ENCODE measurements around the gene TACC2. TPM values are rescaled to one million over a fixed set of nuclear protein-coding genes. Genes with fewer than 3 reads are reported as not detected.

The TACC2 gene
- total RNA-seq, 4 donors from 2014 or later, result 11.5 to 73.0 (median 14.5) TPM

- H3K36me3 ChIP-seq, result no peaks in the 10 kb centered on the region
- no peak overlapping the region for H3K4me3 ChIP-seq
- no peaks in the 10 kb centered on the region for H3K9me3 ChIP-seq
- DNase-seq, result no peak
- intact Hi-C loops (cut with DNase I; ENCODE audit: low total_unique reads), result no loop called here
- no peaks in the 10 kb centered on the region for H3K4me1 ChIP-seq
- H3K27ac ChIP-seq, result no peak overlapping the region
- no peak for TF ChIP-seq CTCF (IDR thresholded peaks at IDR 0.05)
- H3K27me3 ChIP-seq, result no peaks in the 10 kb centered on the region
These were observed 176.7 kb downstream of the TACC2 start for GRCh38 chr10:122165484-122166276.

- H3K4me3 ChIP-seq, result no peak overlapping the region
- intact Hi-C loops (cut with DNase I; ENCODE audit: low total_unique reads), result no loop called here
- no peaks in the 10 kb centered on the region for H3K9me3 ChIP-seq
- no peaks in the 10 kb centered on the region for H3K4me1 ChIP-seq
- DNase-seq, result no peak
- TF ChIP-seq POLR2A (IDR thresholded peaks at IDR 0.05) (no peak), CTCF (IDR thresholded peaks at IDR 0.05) (no peak)
- H3K36me3 ChIP-seq, result no peaks in the 10 kb centered on the region
- H3K27ac ChIP-seq, result no peak overlapping the region
- H3K27me3 ChIP-seq, result no peaks in the 10 kb centered on the region
These were observed 179.1 kb downstream of the TACC2 start for GRCh38 chr10:122168101-122168500.

GRCh38 chr10:122168598-122169394 is 179.8 kb downstream of the TACC2 start:
- no peak overlapping the region for H3K4me3 ChIP-seq
- H3K27me3 ChIP-seq, result no peaks in the 10 kb centered on the region
- no peak for DNase-seq
- H3K27ac ChIP-seq, result no peak overlapping the region
- intact Hi-C loops (cut with DNase I; ENCODE audit: low total_unique reads), result no loop called here
- no peak for TF ChIP-seq POLR2A (IDR thresholded peaks at IDR 0.05)
- TF ChIP-seq CTCF (IDR thresholded peaks at IDR 0.05), result no peak
- H3K4me1 ChIP-seq, result no peaks in the 10 kb centered on the region
- H3K36me3 ChIP-seq, result no peaks in the 10 kb centered on the region
- H3K9me3 ChIP-seq, result no peaks in the 10 kb centered on the region

GRCh38 chr10:122170802-122171201 is 181.8 kb downstream of the TACC2 start:
- TF ChIP-seq CTCF (IDR thresholded peaks at IDR 0.05) (no peak), POLR2A (IDR thresholded peaks at IDR 0.05) (no peak)
- intact Hi-C loops (cut with DNase I; ENCODE audit: low total_unique reads), result no loop called here
- Histone ChIP-seq H3K4me1 (no peaks in the 10 kb centered on the region), H3K27me3 (no peaks in the 10 kb centered on the region), H3K4me3 (no peak overlapping the region), H3K36me3 (no peaks in the 10 kb centered on the region), H3K27ac (peak overlapping the region in 1 of 2 donors; percentile 2), H3K9me3 (no peaks in the 10 kb centered on the region)
- DNase-seq, result no peak
